HG03575 (cell line): ENCODE measurements around the gene OBSCN.

Source experiments
- ATAC-seq: cut with Tn5 transposase; IDR thresholded peaks from one replicate; pipeline ENCODE4 v1.9.1; 2021; ENCODE audit not compliant: unreplicated experiment, insufficient number of reproducible peaks, low FRiP score; ENCODE audit errors: extremely low read depth

Gene OBSCN

GRCh38 chr1:228397966-228398365 lies 190.1 kb downstream of the OBSCN start:
- no peak for ATAC-seq

- no peak for ATAC-seq
These were observed 191.1 kb downstream of the OBSCN start for GRCh38 chr1:228398741-228399461.

DNA sequence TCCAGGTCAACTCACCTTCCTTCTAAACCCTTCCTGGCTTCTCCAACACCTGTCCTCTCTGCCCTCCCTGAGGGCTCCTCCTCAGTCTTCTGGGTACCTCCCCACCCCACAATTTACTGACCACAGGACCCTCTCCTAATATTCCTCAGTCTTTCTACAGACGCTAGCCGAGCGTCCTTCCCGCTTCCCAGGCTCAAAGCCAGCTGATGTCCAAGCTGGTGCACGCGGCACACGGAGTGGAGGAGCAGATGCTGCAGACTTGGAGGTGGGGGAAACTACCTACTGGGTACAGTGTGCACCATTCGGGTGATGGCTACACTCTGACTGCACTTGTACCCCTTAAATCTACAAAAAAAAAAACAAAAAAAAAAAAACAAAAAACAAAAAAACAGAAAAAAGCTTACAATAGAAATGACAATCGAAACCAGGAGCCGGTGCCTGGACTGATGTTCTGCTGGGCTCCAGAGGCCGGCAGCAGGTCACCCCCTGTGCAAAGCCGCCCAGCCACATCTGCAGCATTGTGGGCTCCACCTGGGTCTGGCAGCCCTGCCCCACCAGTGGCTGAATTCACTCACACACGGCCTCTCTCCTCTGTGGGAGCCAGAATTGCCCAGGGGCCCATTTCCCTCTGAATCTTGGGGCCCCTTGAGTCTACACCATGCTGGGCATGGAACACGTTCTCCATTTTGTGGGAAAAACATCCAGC lies 191.8 kb downstream of the OBSCN start:
- ATAC-seq, result no peak

DNA sequence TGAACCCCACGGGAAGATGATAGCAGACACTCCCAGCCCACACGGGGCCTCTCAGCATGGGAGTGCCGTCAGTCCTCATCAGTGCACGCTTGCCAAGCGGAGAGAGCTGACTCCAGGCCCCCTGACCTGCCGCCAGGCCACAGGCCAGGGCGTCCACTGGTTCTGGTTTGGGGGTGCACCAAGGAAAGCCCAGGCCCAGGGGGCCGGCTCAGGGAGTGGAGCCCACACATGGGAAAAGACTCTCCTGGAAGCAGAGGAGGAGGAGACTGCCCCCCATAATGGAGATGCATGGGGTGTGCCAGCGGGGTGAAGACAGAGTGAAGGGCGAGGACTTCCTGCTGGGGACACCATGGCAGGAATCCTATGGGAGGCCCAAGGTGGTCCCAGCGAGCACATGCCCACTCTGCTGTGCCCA lies 192.4 kb downstream of the OBSCN start:
- no peak for ATAC-seq

DNA sequence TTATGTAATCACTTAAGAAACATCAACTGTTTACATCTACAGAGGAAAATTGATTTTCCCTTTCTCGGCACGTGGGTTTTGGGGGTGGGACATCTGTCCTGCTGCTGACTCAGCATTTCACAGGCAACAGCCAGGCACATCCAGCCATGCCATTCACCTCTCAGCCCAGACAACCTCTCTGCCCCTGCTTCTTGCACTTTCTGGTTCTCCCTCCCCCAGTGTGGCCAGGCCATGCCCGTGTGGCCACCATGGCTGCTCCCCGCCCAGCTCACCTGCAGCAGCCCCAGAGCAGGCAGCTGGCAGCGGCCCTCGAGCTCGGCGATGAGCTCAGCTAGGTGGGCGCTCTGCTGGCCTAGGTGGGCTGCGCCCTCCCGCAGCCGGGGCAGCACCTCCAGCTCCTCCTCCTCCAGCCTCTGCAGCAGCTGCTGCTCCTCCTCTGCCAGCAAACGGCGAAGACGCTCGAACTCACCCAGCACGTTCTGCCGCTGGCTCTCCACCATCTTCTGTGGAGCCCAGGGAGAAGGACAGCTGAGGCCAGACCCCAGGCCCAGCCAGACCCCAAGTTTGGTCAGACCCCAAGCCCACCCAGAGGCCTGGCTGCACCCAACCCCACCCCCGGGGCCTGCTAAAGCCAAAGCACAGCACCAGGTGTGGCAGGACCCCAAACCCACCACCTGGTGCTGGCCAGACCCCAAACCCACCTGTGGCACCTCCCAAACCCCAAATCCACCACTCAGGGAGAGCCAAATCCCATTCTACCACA lies 193.0 kb downstream of the OBSCN start:
- no peak for ATAC-seq

GRCh38 chr1:228401782-228402640 lies 194.2 kb downstream of the OBSCN start:
- ATAC-seq, result no peak

GRCh38 chr1:228402641-228403025 lies 194.8 kb downstream of the OBSCN start:
- ATAC-seq, result no peak

GRCh38 chr1:228403231-228403631 lies 195.4 kb downstream of the OBSCN start:
- ATAC-seq, result no peak

GRCh38 chr1:228404107-228404720 lies 196.4 kb downstream of the OBSCN start:
- no peak for ATAC-seq

GRCh38 chr1:228405200-228405978 lies 197.5 kb downstream of the OBSCN start:
- ATAC-seq, result no peak

- ATAC-seq, result no peak
These were observed 198.1 kb downstream of the OBSCN start for GRCh38 chr1:228405979-228406228.

- no peak for ATAC-seq
These were observed 199.5 kb downstream of the OBSCN start for GRCh38 chr1:228407106-228408040.

DNA sequence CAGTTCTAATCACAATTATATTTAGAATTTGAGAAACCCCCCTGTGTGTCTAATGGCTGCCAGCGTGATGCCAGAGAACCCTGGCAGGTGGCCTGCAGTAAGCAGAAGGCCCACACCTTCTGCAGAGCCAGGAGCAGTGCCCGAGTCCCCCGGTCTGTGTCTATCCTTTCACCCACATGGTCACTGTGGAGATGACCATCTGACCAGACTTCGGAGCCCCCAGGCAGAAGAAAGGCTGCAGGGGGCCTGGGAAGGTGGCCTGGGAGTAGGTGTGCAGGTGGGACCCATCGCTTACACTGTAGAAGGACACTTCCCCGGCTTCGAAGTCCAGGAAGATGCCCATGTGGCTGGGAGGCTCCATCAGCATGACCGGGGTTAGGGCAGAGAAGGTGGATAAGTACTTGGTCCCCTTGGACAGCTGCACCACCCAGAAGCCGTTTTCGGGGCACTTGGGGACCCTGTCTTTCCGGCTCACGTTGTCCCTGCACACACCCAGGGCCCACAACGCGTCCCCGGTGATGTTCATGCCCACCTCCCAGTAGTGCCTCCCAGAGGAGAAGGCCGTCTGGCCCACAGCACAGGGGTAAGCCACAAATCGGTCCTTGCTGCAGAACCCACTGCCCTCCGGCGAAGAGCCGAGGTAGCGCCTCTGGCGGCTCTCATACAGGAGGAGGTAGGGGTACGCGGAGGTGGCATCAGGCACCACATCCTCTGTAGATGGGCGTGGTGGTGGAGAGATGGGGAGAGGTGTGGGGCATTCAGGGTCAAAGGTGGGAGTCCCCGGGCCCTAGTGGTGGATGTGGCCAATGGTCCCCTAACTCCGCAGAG lies 200.4 kb downstream of the OBSCN start:
- no peak for ATAC-seq

- no peak for ATAC-seq
These were observed 201.3 kb downstream of the OBSCN start for GRCh38 chr1:228408869-228409805.

GRCh38 chr1:228410015-228410414 lies 202.2 kb downstream of the OBSCN start:
- ATAC-seq, result no peak
